NCI-H2107 (cell line): ENCODE results near the gene MTX2.
"Not testable (repeated sequence)": the region's sequence is repeated elsewhere in the genome, so short reads cannot be mapped to it uniquely, and the experiment has no call there.

ENCODE experiments used
- DNase-seq: peaks from one replicate; lab custom pipeline; 2025; lab: John Stamatoyannopoulos, UW

Gene MTX2

DNA sequence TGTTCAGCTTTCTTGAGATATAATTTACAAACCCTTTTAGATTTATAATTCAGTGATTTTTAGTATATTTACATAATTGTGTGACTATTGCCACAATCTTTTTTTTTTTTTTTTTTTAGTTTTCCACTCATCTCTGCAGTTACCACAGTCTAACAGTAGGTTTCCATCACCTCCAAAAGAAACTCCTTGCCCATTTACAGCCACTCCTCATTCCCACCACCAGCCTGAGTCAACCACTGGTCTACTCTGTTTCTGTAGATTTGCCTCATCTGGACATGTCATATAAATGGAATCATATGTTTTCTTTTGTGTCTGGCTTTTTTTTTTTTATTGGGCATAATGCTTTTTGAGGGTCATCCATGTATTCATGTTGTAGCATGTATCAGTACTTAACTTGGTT is 16.1 kb downstream of the MTX2 start:
- DNase-seq = no peak

GRCh38 chr2:176291335-176291734 is 22.1 kb downstream of the MTX2 start:
- DNase-seq = no peak

DNA sequence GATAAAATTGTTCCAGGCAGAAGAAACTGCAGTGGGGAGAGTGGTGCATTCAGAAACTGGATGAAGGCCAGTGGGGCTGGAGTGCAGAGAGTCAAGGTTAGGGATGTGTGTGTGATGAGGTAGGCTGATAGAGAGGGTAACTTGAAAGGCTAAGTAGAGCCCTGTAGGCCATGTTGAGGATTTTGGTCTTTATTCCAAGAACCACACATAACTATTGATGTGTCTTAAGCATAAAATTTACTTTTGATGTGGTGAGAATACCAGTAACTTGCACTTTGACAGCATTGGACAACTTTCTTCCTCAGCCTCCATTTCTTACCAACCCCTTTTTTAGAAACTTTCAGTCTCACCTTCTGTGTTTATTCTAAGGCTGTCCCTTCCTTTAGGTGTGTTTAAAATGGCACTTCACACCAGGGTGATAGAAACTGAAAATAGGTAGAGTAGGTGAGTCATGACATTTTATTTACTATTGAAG is 22.6 kb downstream of the MTX2 start:
- no peak for DNase-seq

DNA sequence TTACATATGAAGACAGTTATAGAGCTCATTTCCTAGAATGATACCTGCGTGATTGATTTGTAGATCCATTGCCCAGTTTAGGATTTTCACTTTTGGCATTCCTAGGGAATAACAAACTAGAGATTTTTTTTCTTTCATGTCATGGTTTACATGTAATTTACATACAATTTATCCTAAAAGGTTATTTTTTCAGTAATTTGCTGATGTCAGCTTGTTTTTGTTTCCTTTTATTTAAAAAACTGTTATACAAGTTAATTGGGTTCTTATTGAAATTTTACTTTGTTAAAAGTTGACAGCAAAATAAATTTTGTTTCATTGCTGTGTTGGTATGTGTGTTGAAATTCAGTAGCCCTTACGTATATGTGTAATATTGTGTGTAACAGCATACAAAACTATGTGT is 23.4 kb downstream of the MTX2 start:
- DNase-seq = no peak

DNA sequence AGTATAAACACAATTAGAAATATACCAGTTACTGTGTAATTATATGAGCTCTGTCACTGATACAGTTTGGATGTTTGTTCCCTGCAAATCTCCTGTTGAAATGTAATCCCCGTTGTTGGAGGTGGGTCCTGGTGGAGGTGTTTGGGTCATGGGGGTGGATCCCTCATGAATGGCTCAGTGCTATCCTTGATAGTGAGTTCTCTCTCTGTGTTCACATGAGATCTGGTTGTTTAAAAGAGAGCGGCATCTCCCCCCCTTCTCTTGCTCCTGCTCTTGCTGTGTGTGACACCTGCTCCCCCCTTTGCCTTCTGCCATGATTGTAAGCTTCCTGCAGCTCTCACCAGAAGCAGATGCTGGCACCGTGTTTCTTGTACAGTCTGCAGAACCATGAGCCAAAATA is 24.1 kb downstream of the MTX2 start:
- no peak for DNase-seq

DNA sequence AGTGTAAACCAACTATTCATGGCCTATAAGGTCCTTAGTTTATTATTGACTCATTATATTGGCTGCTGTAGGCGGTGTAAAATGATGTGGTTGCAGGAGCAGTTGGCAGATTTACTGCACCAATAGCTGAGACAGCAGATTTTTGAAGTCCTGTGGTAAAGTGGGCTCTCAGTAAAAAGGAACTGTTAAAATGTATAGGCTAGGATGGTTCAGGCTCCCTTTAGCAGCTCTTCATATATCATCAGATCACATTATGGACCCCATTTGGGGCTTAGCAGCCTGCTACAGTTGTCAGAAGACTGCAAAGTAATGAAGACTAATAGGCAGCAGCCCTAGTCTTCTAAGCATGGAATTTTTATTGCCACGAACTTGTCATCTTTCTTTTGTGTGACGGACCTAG is 27.8 kb downstream of the MTX2 start:
- no peak for DNase-seq

DNA sequence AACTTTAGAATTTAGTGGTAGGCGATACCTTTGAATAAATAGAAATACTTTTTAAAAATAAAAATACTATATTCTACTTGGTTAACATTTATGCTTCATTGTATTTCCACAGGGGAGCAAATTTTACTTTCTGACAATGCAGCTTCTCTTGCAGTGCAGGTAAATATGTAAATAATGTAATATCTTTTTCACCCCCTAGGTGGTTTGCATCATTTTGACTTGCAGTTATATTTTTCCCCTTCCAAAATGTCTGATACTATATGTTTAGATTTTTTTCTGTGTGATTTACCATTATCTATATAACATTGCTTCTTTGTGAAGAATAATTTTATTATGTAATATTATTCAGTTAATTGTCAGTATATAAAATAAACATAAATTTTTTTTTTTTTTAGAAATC is 28.5 kb downstream of the MTX2 start:
- DNase-seq = no peak

DNA sequence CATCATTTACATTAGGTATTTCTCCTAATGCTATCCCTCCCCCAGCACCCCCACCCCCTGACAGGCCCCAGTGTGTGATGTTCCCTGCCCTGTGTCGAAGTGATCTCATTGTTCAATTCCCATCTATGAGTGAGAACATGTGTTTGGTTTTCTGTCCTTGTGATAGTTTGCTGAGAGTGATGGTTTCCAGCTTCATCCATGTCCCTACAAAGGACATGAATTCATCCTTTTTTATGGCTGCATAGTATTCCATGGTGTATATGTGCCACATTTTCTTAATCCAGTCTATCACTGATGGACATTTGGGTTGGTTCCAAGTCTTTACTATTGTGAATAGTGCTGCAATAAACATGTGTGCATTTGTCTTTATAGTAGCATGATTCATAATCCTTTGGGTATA is 36.8 kb downstream of the MTX2 start:
- not testable (repeated sequence) for DNase-seq

GRCh38 chr2:176317199-176317598 is 48.0 kb downstream of the MTX2 start:
- DNase-seq = no peak

- DNase-seq = no peak
Measured at GRCh38 chr2:176317623-176318065, 48.4 kb downstream of the MTX2 start.

- DNase-seq = no peak
Measured at GRCh38 chr2:176321916-176322315, 52.7 kb downstream of the MTX2 start.

GRCh38 chr2:176324862-176325261 is 55.6 kb downstream of the MTX2 start:
- DNase-seq = no peak

DNA sequence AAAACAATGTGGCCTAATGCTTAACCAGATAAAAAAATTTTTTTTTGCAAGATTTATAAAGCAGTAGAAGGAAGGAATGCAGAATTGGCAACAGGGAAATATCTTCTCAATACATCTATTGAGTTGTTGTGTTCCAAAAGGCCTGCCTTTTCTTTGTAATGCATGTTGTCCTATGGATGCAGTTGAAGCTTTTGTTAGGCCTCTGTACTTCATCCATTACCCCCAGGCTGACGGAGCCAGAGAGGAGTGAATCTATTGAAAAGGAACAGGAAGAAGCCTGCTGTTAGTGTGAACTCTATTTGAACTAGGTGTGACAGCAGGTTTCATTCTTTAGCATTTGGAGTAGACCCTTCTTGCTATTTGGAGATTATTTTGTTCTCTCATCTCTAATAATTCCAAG is 56.5 kb downstream of the MTX2 start:
- peak; percentile 3 for DNase-seq

DNA sequence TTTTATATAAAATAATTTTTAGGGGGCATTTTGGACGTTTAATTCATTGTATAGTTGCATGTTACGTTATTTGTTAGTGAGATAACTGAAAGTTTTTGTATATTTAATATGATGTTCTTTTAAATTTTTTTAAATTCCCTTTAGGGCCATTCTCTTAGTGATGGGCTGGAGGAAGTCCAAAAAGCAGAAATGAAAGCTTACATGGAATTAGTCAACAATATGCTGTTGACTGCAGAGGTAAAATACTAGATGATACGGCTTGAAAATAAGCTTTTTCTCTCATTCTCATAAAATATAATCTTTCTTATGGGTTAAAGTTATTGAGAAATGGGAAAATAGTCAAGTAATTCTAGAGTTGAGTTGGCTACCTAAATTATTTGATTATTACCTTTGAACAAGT is 58.9 kb downstream of the MTX2 start:
- no peak for DNase-seq

DNA sequence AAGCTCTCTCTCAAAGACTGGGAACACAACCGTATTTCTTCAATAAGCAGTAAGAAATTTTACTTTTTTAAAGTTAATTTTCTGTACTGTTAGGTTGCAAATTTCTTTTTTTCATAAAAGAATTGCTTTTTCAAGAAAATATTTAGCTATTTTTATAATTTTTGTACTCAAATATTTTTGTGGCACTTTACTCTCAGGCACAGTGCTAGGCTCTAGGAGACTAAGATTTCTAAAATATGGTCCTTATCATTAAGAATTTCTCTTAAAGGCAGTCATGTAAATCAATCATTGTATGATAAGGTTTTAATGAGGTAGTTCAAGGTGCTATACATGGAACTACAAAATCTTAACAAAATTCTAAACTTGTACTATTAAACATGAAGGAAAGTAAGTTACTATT is 61.4 kb downstream of the MTX2 start:
- no peak for DNase-seq

DNA sequence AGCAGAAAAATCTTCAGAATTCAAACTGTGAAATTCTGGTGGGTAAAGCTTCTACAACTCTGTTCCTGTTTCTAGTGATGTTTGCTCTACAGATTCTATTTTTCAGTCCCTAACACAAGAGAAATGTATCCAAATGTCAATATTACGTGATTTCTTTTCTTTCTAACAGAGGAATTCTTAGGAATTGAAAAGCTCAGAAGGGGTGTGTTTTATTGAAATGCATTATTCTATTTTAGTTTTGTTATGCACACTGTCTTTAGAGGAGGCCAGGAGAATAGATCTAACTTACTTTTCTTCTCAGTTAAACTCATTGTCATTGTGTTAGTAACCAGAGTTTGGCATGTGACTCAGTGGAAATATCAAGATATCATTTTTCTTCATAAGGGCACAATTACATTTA is 62.4 kb downstream of the MTX2 start:
- DNase-seq = no peak

GRCh38 chr2:176334729-176335128 is 65.5 kb downstream of the MTX2 start:
- no peak for DNase-seq

DNA sequence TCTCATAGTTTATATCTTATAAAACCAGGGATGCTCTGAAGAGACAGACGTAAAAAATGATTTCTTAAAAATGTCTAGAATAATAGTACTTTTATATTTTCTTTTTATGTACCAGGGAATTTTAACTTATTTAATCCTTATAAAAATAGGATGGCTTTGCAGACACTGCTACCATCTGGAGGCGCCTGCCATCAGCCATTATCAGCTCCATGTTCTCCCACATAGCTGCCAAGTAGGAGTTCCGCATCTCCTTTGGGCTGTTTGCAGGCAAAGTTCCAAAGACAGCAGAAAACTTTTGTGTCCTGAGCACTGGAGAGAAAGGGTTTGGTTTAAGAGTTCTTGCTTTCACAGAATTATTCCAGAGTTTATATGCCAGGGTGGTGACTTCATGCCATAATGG is 69.2 kb downstream of the MTX2 start:
- DNase-seq = no peak

- DNase-seq = no peak
Measured at GRCh38 chr2:176339208-176339607, 70.0 kb downstream of the MTX2 start.

DNA sequence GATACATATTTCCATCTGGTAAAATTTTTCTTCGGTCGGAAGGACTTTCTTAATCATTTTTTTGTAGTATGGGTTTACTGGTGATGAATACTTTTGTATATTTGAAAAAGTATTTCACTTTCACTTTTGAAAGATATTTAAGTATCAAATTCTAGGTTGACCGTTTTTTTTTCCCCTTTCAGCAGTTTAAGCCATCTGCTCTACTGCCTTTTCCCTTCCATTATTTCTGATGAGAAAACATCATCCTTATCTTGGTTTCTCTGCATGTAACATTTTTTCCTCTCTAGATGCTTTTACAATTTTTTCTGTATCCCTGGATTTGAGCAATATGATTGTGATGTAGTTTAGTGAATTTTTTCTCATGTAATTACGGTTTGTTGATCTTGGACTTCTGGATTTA is 87.0 kb downstream of the MTX2 start:
- no peak for DNase-seq

DNA sequence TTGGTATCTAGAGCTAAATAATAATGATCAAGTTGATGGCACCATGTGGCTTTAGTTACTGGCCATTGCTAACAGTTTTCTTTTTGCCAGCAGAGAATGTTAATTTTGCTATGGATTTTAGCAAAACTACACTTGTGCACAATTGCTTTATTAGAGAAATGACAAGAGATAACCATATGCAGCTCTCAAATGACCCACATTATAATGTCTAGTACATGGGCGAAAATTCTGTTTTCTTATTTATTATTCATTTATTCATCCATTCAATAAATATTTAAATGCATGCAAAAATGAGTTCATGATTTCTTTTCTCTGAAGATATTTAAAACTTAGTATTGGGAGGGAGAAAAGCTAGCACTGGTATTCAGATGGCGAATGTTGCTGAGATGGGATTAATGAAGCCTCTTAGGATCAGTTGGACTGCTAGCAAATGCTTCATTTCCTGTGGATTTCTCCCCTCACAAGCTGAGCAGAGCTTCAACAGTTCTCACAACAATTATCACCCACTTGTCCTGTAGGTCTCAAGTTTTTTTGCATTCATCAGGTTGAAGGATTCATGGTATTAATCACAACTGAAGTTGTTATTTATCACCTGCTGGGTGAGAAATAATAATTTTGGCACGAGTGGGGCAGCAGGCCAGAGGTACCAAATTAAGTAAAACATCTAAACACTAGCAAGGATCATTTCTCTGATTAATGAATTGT is 95.2 kb downstream of the MTX2 start:
- no peak for DNase-seq

GRCh38 chr2:176368349-176368748 is 99.1 kb downstream of the MTX2 start:
- no peak for DNase-seq

DNA sequence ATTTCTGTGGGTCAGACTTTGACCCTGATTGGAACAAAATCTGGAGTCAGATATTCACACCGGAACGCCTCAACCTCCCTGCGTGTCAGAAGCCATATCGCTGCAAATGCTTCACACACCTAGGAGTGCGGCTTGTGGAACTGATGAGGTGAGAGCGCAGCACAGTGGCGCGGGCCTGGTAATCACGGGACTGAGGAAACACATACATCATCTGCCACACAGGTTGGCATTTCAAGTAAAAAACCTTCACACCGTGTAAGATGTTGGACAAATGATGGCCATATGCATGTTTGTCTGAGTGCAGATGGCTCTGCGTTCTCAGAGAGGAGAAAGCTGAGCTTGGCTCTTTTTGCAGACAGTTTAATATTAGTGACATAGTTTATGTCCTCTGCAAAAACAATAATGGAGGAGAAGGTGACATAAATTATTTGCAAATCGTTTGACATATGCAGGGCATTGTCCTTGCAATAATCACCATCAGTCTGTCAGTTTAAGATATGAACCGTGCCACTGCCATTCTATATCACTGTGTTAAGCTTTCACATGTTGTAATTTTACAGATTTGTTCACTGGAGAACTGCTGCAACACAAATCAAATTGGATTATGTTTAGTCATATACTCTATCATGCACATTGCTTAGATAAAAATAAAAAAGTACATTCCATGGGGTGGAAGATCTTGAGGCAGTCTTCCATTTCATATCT is 101.4 kb downstream of the MTX2 start:
- no peak for DNase-seq

DNA sequence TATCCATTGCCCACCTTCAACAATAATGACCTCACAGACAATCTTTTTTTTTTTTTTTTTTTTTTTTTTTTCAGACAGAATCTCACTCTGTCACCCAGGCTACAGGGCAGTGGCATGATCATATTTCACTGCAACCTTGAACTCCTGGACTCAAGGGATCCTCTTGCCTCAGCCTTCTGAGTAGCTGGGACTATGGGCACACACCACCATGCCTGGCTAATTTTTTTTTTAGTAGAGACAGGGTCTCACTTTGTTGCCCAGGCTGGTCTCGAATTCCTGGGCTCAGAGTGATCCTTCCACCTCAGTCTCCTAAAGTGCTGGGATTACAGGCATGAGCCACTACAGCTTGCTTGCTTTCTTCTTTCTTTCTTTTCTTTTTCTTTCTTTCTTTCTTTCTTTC is 103.9 kb downstream of the MTX2 start:
- DNase-seq = not testable (repeated sequence)
